Measurements from ENCODE around the gene CSNK1G1. TPM values are rescaled to one million over a fixed set of nuclear protein-coding genes. Genes with fewer than 3 reads are reported as not detected.
A peak's percentile ranks its signal among the peaks of the same experiment; 100 is the strongest.

The CSNK1G1 gene
- polyA plus RNA-seq, 1 donor: 26.3 TPM

DNA sequence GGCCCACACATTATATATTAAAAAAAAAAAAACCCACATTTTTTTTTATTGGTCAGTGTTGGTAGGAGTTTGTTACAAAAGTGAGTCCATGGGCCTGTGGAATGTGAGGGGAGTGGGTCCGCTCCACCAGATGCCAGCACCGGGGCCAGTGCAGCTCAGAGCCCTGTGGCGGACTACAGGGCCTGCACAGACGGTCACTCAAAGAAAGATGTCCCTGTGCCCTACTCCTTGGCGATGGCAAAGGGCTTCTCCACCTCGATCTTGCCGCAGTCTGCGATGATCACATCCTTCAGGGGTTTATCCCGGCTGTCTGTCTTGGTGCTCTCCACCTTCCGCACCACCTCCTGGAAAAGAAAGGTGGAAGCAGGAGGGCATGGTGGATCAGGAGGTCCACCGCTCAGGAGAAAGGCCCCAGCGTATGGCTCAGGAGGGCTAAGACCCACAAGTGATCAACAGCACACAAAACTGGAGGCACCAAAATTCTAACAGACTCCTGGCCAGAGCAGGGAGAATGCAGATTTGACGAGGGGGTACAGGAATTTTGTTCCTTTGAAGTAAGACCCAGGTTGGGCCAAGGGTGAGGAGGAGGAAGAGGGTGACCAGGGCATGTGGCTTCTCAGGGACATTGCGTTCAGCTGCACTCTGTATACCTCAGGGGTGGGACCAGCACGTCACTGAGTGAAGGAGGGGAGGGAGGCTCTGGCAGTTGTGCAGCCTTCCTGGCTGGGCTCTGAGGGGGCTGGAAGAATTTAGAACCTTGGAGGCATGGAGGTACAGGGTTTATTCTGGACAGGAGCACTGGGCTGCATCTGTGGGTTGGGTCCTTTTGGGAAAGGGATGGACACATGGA is 199.9 kb downstream of the CSNK1G1 start:
- DNase-seq: no peak

DNA sequence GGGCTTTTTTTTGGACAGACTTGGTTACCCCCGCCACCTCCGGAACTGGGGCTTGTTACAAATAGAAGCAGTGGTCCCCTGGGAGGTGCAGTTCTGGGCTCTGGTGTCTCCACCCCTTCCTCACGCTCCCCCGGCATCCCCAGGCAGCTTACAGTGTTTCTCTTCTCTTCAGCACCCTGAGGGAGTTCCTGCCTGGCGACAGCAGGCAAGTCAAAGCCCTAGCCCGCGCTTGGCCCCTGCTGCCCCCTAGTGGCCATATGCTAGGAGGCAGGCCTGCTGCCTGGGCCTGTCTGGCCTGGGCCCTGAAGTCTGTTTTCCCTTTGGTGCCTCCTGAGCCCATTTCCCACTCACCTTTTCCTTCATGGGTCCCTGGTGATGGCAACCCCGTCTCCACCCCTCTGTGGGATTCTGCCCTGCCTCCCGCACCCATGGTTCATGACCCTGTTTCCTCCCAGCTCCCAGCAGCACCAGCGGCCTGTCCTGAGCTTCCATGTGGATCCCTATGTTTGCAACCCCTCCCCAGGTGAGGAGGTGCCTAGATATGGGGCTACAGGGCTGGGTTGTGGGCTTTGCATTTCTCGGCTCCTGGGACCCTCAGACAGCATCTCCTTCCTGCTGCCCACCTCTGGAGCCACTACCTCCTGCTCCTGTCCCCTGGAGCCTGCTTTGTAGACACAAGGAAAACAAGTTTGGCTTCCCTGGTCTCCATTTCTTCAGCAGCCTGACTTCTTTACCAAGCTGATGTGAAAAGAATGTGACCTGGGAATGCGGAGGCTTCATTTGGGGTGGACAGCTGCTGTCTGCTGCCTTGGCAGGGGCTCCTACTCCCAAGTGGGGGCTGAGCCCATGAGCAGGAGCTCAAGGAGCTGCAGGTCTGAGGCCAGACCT is 202.2 kb downstream of the CSNK1G1 start:
- DNase-seq: peak; percentile 81

DNA sequence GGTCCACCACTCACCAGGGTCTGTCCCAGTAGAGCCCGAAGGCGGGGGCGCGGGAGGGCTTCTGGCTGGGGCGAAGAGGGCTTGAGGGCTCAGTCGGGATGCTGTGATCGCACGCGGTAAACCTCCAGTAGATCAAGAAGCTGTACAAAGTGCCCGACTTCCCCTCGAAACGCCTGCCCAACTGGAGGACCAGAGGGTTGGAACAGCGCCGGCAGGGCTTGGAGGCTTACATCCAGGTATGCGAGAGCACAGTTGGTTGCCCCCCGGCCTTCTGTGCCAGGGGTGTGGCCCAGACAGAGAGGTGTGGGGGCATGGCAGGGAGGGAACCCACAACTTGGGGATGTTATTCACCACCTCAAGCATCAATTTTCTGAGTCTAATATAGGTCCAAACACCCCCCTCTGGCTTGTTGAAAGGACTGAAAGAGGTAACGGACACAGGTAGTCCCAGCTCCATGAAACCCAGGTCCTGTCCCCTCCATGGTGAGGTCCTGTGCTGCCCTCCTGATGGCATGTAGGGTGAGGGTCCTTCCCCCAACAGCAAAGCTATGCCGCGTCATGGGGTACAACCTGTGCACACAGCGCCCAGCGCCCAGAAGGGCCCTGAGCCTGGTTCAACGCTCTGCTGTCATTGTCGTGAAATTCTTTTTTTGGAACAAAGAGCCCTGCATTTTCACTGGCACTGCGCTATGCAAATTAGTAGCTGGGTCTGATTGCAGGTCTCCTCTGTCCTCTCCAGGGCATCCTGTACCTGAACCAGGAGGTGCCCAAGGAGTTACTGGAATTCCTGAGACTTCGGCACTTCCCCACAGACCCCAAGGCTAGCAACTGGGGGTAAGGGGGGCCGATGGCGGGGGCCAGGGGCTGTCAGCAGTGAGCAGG is 203.2 kb downstream of the CSNK1G1 start:
- no peak for DNase-seq

DNA sequence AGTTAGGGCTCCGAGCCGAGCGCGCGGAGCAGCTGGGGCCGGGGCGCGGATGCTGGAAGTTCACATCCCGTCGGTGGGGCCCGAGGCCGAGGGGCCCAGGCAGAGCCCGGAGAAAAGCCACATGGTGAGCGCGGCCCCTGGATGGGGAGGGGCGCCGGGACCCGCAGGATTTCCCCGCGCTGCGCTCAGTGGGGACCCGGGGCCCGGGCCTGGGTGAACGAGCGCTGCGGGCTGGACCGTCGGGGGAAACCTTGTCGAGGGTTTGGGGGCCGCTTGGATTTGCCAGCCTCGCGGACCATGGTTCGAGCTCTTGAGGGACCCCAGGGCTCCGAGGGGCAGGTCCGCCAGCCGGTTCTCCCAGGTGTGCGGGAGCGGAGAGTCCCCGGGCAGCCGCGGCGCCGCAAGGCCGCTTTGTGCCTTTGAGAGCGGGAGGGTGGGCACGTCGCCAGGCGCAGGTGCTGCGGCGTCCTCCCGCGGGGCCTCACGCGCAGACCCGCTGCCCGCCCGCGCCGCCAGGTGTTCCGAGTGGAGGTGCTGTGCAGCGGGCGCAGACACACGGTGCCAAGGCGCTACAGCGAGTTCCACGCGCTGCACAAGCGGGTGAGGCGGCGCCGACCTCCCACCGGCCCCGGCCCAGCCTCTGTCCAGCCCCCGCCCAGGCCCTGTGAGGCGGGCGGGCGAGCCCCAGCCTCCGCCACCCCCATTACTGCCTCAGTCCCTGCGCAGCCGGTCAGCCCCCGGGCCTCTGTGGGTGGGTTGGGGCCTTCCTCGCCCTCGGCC is 204.1 kb downstream of the CSNK1G1 start, which contains the start of gene SNX22:
SNX22 (plus strand) TSS at position 5 of the 780 bp plus-strand sequence; CDS start at position 50, 45 bp downstream.
- DNase-seq: no peak

DNA sequence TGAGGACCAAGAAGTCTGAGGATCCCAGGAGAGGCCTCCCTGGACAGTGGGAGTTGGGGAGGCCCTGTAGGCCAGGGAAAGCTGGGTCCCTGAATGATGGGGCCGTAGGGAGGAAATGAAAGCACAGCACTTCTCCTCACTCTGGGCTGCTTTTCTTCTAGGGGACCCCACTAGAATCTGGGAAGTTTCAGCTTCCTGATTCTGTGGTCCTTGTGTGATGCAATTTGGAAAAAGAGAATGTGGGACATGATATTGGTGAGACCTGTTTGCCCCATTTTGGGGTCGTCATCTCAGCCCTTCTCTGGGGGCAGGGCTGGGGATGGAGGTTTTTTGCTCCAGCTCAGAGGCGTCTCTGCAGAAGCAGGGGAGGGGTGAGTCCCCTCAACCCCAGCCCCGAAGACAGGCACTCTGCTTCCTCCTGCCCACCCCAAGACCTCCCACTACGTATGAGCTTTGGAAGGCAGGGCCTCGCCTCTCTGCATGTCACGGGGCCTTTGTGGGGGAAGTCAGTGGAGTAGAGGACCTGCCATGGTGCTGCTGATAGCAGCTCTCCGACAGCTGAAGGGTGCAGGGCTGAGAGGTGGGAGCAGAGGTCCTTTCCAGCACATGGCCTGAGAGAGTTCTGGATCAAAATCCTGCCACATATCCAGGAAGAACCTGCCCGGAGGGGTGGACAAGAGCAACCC is 205.9 kb downstream of the CSNK1G1 start:
- no peak for DNase-seq

DNA sequence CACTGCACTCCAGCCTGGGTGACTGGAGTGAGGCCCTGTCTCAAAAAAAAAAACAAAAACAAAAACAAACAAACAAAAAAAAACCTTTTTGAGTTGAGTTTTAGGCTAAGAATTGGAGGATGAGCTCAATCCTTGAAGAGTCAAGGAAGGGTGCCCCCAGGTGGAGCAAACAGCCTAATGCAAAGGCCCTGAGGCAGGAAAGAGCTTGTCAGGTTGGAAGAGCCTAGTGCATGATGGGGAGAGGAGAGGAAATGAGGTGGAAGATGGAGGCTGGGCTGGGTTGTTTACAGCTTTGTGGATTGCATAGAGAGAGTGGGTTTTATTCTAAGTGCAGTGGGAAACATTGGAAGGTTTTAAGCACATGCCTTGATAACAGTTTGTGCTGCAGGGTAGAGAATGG is 206.5 kb downstream of the CSNK1G1 start:
- no peak for DNase-seq

DNA sequence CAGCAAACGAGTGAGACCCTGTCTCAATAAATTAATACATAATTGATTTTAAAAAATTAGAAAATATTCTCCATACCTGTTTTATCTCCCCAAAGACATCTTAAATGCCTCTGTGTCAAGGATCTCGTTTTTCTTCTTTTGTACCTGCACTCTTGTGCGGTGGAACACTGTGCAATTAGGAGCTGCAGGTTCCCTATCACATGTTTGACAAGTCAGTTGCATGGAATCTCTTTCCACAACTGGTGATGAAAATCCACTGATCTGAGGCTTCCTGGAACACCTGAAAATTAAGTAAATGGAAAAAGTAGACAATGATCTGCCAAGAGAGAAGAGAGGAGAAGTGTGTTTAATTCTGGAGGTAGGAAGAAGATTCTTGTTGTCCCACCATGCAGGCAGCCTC is 207.4 kb downstream of the CSNK1G1 start:
- no peak for DNase-seq

DNA sequence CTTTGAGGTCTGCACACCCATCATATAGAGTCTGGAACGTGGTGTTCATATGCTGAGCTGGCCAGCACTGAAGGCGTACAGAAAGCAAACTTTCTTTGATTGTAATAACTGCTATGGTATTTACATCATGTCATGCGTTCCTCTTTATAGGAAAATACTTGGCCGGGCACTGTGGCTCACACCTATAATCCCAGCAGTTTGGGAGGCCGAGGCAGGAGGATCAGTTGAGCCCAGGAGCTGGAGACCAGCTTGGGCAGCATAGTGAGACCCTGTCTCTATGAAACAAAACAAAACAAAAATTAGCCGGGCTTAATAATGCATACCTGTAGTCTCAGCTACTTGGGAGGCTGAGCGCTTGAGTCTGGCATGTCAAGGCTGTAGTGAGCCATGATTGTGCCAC is 207.8 kb downstream of the CSNK1G1 start:
- no peak for DNase-seq

DNA sequence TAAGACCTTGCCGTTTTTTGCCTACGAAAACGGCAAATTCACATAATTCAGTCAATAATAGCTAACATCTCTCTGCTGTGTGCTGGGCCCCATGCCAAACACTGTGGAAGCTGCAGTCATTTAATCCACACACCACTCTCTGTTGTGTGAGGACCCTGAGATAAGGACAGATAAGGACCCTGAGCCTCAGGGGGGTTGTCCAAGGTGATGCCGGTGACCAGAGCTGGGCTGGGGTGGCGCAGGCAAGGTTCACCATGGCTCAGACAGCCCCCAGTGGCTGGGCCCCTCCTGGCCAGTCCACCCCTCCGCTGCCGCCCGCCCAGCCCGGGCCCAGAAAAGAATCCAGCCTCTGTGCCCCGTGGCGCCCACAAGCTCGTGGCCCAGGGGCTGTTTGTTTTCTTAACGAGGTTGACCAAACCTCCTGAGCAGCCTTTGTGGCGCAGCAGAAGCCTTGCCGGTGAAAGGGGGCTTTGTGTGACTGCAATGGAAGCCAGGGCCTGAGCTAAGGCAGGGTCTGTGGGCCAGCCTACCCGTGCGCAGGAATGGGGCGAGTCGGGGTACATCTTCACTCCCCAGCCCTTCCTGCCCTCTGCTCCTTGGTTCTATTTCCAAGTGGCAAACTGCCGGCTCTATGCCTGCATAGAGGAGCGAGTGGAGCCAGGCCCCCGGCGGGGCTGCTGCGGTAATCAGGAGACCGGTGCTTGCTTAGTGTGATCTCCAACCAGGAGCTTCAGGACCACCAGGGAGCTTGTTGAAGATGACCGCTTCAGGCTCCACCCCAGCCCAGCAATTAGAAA is 208.9 kb downstream of the CSNK1G1 start:
- no peak for DNase-seq

DNA sequence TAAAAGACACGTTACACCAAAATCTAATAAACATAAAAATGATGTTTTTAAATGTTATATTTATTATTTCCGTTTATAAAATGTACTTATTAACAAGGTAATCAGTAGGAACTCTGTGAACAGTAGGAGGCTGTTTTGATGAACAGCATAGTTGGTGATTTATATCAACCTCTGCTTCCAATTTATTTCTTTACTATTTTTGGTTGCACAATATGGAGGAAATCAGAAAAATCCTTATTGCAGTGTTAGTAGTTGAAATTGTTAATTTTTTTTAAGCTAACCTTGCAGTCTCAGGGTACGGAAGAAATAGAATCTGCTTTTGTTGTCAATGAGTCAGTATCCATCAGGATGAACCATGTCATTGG is 209.5 kb downstream of the CSNK1G1 start:
- DNase-seq: no peak

DNA sequence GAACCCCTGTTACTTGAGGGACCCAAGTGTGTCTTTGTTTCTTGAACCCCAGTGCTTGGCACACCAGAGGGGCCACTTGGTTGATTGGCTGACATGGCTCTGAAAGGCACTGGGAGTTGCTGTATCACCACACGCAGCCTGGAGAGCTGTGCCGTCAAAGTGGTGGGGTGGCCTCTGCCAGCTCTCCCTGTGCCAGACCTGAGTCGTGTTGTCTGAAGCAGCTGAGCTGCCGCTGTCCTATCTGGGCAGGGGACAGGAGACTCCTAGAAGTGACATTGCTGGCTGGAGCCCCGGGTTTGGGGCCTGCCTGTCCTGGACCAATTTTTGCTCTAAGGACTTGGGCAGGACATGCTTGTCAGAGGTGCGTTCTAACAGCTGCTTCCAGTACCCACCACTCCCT is 209.9 kb downstream of the CSNK1G1 start:
- DNase-seq: no peak

DNA sequence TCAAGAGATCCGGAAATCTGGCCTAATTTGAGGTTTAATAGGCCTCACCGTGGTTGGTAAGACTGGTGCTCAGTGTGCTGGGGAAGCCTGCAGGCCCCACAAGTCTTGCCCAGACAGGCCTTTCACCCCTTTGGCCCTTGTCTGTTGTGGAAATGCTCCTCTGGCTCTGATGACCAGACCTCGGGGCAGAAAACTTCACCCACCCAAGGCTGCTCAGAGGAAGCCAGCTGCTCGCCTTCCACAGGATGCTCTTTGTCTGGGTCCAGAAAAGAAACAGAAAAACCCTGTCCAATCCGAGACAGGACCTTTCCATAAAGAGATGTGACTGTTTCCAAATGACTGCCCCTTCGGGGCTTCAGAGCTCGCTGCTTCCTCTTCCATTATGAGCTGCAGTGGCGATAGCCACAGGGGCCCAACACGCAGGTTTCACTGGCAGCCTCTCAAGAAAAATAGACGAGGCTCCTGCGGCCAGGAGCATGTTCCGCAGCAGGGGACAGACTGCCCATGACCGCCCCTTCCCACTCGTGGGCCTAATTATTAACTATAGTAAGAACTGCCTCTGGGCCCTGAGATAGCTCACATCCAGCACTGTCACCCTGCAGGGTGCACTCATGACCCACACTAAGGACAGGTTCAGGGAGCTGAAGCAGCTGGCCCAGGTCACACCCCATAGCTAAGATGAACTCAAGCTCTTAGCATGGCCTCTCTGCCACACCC is 211.2 kb downstream of the CSNK1G1 start:
- no peak for DNase-seq

DNA sequence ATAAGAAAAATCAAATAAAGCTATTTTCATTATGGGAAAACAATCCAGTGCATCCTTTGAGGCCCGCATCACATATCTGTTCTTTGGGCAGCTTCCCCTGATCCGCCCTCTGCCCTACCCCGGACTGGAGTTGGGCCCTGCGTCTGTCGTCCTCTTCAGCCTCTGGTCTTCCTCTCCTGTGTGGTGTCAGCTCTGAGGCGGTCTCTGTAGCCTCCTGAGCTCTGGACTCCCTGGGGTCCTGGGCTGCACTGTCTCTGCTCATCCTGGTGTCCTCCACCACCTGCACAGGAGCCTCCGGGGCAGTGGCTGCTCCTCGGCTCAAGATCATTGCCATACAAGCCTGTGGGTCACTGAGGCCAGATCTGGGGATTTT is 211.8 kb downstream of the CSNK1G1 start:
- DNase-seq: no peak

DNA sequence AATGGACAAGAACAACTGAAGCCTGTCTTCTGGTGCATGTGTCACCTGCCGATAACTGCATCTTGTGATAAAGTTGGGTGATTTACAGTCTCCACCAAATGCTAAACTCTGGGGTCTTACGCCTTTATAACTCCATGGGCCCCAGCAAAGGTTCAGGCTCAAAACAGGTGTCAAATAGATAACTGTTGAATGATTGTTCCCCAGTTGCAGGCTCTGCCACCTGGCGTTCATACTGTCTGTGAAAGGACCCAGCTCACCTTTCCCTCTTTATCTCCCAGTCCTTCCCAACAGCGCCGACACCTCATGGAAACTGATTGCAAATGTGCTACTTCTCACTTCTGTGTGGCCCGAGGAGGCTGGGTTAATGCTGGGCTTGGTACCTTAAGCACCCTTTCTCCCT is 212.7 kb downstream of the CSNK1G1 start:
- no peak for DNase-seq

DNA sequence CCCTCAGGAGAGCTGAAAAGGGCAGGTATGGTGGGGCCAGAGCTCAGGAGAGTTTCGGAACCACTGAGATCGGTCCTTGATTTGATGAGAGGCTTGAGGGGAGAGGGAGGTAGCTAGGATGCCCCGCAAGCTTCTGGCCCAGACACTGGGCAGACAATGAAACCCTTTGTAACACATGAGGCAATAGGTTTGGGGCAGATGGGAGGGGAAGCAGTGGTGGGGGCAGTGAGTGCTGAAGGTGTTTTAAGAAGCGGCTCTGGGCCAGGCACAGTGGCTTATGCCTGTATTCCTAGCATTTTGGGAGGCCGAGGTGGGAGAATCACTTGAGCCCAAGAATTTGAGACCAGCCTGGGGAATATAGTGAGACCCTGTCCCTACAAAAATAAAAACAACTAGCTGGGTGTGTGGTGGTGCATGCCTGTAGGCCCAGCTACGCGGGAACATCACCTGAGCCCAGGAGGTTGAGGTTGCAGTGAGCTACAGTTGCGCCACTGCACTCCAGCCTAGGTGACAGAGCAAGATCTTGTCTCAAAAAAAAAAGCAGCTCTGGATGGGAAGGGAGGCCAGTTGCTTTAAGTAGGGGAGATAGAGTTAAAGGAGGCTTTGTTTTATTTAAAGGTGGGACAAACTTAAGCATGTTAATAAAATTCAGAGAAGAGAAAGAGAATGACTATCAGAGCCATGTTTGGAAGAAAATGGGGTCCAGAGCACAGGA is 214.0 kb downstream of the CSNK1G1 start:
- DNase-seq: no peak

DNA sequence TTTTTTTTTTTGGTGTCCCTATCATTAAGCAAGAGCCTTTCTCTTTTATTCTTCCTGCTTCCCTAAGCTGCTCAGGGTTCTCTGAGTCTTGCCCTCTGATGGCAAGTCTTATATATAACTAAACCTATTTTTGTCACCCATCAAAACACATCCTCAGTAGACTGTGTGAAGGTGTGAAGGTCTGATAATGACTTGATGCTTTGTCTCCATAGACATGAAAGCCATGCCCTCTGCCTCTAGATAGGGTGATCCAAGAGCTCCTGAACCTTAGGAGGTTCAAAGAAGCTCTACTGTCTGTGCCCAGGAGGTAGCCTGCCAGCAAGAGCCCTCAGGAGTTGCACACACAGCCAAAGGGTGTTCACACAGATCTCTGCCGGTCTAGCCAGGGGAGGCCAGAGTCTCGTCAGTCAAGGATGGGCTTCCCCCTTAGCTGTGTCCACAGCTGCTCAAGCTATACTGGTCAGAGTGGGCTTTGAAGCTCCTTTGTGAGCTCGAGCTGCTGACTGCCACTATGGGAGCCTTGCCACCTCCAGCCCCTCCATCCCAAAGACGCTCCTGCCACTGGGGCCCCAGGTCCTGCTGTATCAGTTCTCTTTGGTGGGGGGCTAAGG is 217.5 kb downstream of the CSNK1G1 start:
- no peak for DNase-seq

DNA sequence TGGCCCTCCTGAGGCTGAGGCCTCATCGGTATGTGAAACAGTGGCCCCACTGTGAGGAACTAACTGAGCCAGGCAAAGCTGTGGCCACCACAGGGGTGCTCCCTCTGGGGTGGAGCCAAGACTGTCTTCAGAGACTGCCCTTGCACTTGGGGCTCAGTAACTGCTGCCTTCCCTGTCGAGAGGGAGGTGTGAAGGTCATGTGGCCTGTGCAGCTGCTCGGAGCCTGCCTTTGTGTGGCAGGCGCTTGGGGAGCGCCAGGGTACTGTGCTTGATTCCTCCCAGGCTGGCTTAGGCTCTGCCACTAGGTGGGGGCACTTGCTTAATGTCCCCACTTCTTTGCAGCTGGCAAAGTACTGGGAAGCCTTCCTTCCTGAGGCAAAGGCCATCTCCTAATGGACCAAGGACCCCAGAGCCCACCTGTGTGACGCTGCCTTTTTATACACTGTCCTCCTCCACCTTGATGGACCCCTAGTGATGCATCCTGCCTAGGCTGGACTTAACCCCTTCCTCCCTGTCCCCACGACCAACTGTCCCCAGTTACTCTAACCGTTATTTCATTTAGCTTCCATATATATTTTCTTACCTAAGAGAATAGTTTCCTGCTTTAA is 218.6 kb downstream of the CSNK1G1 start:
- DNase-seq: no peak

DNA sequence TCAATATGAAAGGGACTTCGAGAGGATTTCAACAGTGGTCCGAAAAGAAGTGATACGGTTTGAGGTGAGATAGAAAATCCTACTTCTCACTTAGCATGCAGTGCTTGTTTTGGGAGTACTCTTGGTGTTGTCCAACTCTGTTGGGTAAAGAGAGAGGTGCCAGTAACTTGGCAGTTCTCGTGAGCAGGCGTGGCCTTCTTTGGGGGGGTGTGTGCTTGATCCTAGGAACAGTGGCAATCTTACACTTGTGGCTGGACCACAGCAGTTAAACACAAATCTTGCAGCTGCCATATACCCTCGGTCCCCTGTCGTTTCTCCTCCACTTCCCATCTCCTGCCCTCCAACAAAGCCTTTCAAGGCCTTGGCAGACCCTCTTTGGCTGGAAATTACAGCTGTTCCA is 219.6 kb downstream of the CSNK1G1 start:
- no peak for DNase-seq
